Measurements from ENCODE around the gene MACROD1.
A peak's percentile ranks its signal among the peaks of the same experiment; 100 is the strongest.

The MACROD1 gene

DNA sequence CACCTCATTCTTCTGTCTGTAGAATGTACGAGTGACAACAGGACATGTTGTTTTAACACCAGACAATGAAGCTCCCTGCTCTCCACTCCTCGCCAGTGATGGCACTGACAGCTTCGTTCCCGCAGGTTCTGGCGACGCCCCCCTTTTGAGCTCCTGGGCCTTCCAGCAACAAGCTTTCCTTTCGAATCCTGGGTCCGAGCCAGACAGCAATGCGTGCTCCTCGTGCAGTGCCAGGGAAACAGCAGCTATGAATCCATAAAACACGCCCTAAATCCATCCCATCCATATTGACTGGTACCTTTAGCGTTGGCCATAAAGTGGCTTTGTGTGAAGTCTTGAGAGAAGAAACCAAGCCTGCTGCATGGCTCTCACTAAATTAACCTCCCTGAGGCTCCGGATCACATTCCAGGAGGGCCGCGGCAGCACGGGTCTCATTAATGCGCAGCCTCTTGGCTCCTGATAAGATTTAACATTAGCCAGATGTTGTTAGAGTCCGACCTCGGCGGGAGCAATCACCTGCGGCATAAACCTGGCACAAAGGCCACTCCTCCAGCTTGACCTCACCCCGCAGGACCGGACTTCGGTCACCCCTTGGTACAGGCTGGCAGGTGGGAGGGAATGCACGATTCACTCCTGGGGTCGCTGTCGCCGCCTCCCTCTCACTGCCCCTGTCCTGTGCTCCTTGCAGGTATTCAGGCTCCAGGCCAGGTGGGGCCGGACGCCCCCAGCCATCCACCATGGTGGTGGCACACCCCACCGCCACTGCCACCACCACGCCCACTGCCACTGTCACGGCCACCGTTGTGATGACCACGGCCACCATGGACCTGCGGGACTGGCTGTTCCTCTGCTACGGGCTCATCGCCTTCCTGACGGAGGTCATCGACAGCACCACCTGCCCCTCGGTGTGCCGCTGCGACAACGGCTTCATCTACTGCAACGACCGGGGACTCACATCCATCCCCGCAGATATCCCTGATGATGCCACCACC is 50.1 kb downstream of the MACROD1 start:
- no peak for TF ChIP-seq FOXP2 (optimal IDR thresholded peaks at IDR 0.05; ENCODE audit: control extremely low read depth, extremely low read length, insufficient read depth)
- TF ChIP-seq EZH2 (IDR thresholded peaks at IDR 0.05), result no peak
- TF ChIP-seq POLR2AphosphoS5 (IDR thresholded peaks at IDR 0.05; ENCODE audit: borderline replicate concordance, low read depth, low read length), result no peak
- DNase-seq (ENCODE audit: low read depth, low spot score), result no peak
- Histone ChIP-seq H3K27ac (no peak overlapping the region), H3K9ac (ENCODE audit: insufficient read length) (no peak overlapping the region), H3K9me3 (ENCODE audit: low read depth, low read length) (no peaks in the 10 kb centered on the region), H3K36me3 (ENCODE audit: insufficient read depth, low read length) (peaks cover 4% of the 10 kb centered on the region; the same call in 1 of the 2 replicates), H3K4me3 (no peak overlapping the region)

DNA sequence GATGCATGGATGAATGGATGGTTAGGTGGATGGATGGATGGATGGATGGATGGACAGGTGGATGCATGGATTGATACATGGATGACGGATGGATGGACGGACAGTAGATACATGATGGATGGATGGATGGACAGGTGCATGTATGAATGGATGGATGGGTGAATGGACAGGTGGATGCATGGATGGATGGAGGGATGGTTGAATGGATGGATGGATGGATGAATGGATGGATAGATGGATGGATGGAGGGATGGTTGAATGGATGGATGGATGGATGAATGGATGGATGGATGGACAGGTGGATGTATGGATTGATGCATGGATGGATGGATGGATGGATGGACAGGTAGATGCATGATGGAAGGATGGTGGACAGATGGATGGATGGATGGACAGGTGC is 51.7 kb downstream of the MACROD1 start:
- H3K27ac ChIP-seq, result no peak overlapping the region
- no peak for TF ChIP-seq EZH2 (IDR thresholded peaks at IDR 0.05)
- TF ChIP-seq POLR2AphosphoS5 (IDR thresholded peaks at IDR 0.05; ENCODE audit: borderline replicate concordance, low read depth, low read length), result no peak
- no peak for TF ChIP-seq FOXP2 (optimal IDR thresholded peaks at IDR 0.05; ENCODE audit: control extremely low read depth, extremely low read length, insufficient read depth)
- no peak overlapping the region for H3K4me3 ChIP-seq
- H3K36me3 ChIP-seq (ENCODE audit: insufficient read depth, low read length), result peaks cover 4% of the 10 kb centered on the region; the same call in 1 of the 2 replicates
- no peak for DNase-seq (ENCODE audit: low read depth, low spot score)
- H3K9ac ChIP-seq (ENCODE audit: insufficient read length), result no peak overlapping the region
- H3K9me3 ChIP-seq (ENCODE audit: low read depth, low read length), result no peaks in the 10 kb centered on the region

DNA sequence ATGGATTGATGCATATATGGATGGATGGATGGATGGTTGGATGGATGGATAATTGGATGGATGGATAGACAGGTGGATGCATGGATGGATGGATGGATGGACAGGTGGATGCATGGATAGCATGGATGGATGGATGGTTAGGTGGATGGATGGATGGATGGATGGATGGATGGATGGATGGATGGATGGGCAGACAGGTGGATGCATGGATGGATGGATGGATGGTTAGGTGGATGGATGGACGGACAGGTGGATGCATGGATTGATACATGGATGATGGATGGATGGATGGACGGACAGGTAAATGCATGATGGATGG is 52.5 kb downstream of the MACROD1 start:
- no peak overlapping the region for H3K9ac ChIP-seq (ENCODE audit: insufficient read length)
- TF ChIP-seq EZH2 (IDR thresholded peaks at IDR 0.05), result no peak
- TF ChIP-seq POLR2AphosphoS5 (IDR thresholded peaks at IDR 0.05; ENCODE audit: borderline replicate concordance, low read depth, low read length), result no peak
- DNase-seq (ENCODE audit: low read depth, low spot score), result no peak
- H3K4me3 ChIP-seq, result no peak overlapping the region
- H3K9me3 ChIP-seq (ENCODE audit: low read depth, low read length), result no peaks in the 10 kb centered on the region
- no peak overlapping the region for H3K27ac ChIP-seq
- peaks cover 4% of the 10 kb centered on the region; the same call in 1 of the 2 replicates for H3K36me3 ChIP-seq (ENCODE audit: insufficient read depth, low read length)

DNA sequence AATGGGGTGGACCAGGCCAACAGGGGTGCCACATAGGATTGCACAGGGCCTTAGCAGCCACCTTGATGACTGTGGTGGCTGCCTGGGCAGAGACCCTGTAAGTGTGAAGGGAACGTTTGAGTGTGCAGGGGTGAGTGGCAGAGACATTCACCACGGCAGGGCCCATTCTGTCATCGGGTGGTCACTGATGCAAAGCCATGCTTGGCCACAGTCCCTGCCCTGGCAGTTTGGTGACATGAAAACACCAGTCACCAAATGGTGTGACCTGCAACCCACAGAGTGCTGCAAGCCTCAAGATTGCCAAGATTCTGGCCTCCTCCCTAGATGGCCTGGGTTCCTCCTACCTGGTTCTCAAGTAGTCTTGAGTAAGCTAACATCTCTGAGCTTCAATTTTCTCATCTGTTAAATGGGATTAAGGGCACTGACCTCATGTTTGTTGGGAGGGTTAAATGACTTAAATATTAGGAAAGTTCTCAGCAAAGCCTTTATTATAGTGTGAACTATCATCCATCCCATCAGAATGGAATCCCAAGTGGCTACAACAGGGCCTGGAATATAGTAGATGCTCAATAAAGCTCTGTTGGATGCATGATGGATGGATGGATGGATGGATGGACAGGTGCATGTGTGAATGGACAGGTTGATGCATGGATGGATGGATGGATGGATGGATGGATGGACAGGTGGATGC is 53.0 kb downstream of the MACROD1 start:
- peaks cover 4% of the 10 kb centered on the region; the same call in 1 of the 2 replicates for H3K36me3 ChIP-seq (ENCODE audit: insufficient read depth, low read length)
- DNase-seq (ENCODE audit: low read depth, low spot score), result no peak
- no peaks in the 10 kb centered on the region for H3K9me3 ChIP-seq (ENCODE audit: low read depth, low read length)
- H3K4me3 ChIP-seq, result no peak overlapping the region
- H3K27ac ChIP-seq, result no peak overlapping the region
- H3K9ac ChIP-seq (ENCODE audit: insufficient read length), result no peak overlapping the region
- no peak for TF ChIP-seq EZH2 (IDR thresholded peaks at IDR 0.05)
- no peak for TF ChIP-seq FOXP2 (optimal IDR thresholded peaks at IDR 0.05; ENCODE audit: control extremely low read depth, extremely low read length, insufficient read depth)
- no peak for TF ChIP-seq POLR2AphosphoS5 (IDR thresholded peaks at IDR 0.05; ENCODE audit: borderline replicate concordance, low read depth, low read length)

DNA sequence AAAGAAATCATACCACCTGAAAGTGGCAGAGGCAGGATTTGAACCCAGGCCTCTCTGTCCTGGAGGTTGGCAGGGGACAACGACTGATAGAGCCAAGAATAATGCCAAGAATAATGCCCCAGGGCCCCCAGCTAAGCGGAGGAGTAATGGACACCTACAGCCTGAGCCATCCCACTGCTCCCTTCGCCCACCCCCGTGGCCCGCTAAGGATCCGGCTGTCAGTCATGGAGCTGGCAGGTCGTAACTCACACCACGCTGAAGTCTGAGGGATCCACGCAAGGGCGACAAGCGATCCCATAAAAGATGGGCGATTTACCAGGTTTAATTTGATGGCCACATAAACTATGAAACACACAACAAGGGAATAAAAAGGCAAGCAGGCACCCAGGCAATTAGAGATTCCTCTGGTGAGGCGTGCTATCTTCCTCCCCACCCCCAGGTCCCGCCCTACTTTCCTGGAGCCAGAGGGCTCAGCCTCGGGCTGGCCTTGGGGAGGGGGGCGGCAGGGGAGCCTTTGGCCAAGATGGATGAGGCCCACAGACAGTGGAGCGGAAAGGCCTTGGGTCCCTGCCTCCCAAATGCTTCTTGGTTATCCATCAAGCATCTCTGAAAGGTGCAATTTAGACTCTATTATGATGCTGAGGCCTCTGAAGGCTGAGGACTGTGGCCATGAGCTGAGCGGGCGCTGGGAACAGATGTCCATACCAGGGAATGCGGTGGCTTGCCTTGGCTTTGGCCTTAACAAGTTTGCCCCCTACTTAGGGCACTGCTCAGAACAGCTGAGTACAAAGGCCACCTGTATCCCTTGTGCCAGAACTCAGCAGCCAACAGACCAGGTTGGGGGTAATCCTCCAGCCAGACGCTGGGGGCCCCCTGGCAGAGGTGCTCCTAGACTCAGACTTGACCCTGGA is 55.2 kb downstream of the MACROD1 start:
- no peak overlapping the region for H3K9ac ChIP-seq (ENCODE audit: insufficient read length)
- H3K4me3 ChIP-seq, result no peak overlapping the region
- DNase-seq (ENCODE audit: low read depth, low spot score), result no peak
- TF ChIP-seq FOXP2 (optimal IDR thresholded peaks at IDR 0.05; ENCODE audit: control extremely low read depth, extremely low read length, insufficient read depth), result no peak
- H3K27ac ChIP-seq, result no peak overlapping the region
- H3K36me3 ChIP-seq (ENCODE audit: insufficient read depth, low read length), result no peaks in the 10 kb centered on the region
- no peaks in the 10 kb centered on the region for H3K9me3 ChIP-seq (ENCODE audit: low read depth, low read length)

DNA sequence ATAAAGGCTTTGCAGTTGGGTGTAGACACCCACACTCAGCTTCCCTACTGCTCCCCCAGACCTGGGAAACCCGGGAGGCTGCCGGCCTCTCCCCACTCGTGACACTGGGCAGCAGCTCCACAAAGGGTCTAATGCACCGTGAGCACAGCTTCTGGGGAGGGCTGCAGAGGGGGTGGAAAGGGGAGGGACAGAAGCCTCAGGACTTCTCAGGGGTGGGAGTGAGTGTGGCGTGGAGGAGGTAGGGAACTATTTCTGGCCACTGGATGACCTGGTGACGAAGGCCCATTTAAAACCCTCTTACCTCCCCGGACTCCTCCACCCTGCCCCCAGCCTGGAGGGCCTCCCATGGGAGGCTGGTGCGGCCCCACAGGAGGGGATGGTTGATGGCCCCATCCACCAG is 56.6 kb downstream of the MACROD1 start:
- TF ChIP-seq FOXP2 (optimal IDR thresholded peaks at IDR 0.05; ENCODE audit: control extremely low read depth, extremely low read length, insufficient read depth), result no peak
- no peak for TF ChIP-seq EZH2 (IDR thresholded peaks at IDR 0.05)
- TF ChIP-seq POLR2AphosphoS5 (IDR thresholded peaks at IDR 0.05; ENCODE audit: borderline replicate concordance, low read depth, low read length), result no peak
- Histone ChIP-seq H3K4me3 (no peak overlapping the region), H3K9me3 (ENCODE audit: low read depth, low read length) (no peaks in the 10 kb centered on the region), H3K9ac (ENCODE audit: insufficient read length) (no peak overlapping the region), H3K36me3 (ENCODE audit: insufficient read depth, low read length) (no peaks in the 10 kb centered on the region), H3K27ac (no peak overlapping the region)
- DNase-seq (ENCODE audit: low read depth, low spot score), result no peak

DNA sequence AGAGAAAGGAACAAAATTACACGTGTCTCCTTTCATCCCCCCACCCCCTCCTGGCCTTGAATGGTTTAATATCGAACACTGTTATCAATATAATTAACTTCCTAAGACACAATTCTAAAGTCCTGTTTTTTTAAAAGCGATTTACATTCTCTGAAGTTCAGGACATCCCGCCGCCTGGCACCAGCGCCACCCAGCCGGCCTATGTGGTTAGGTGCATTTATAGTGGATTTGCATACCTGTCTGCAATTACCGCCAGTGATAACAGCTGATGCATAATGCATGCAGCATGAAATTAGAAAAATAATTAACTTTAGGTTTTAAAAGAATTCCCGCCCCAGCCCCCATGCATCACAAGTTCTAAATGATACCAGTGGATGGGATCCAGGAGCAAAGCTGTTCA is 58.6 kb downstream of the MACROD1 start:
- H3K9me3 ChIP-seq (ENCODE audit: low read depth, low read length), result no peaks in the 10 kb centered on the region
- no peak overlapping the region for H3K27ac ChIP-seq
- DNase-seq (ENCODE audit: low read depth, low spot score), result no peak
- H3K9ac ChIP-seq (ENCODE audit: insufficient read length), result no peak overlapping the region
- TF ChIP-seq FOXP2 (optimal IDR thresholded peaks at IDR 0.05; ENCODE audit: control extremely low read depth, extremely low read length, insufficient read depth) (no peak), EZH2 (IDR thresholded peaks at IDR 0.05) (no peak)
- no peak overlapping the region for H3K4me3 ChIP-seq
- no peaks in the 10 kb centered on the region for H3K36me3 ChIP-seq (ENCODE audit: insufficient read depth, low read length)

DNA sequence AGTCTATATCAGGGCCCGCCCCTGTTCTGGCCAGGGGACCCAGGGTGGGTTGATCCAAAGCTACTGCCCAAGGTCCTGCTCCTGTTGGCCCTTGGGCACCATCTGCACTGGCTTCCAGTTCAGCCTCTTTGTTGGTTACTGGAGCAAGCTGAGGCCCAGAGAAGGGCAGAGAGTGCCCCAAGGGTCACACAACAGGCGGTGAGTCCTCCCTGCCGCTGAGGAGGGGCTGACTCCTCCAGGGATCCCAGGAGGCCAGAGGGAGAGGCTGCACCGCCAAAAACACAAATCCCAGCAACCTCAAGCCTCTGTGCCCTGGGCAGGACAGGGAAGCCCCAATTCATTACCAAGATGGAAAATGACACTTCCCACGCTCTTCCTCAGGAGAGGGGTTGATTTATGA is 61.3 kb downstream of the MACROD1 start:
- Histone ChIP-seq H3K9me3 (ENCODE audit: low read depth, low read length) (no peaks in the 10 kb centered on the region), H3K27ac (0 out of 2 replicates have a peak overlapping the region, but pooled peaks have one; percentile 8), H3K4me3 (no peak overlapping the region), H3K36me3 (ENCODE audit: insufficient read depth, low read length) (no peaks in the 10 kb centered on the region), H3K9ac (ENCODE audit: insufficient read length) (no peak overlapping the region)
- no peak for DNase-seq (ENCODE audit: low read depth, low spot score)
- TF ChIP-seq POLR2AphosphoS5 (IDR thresholded peaks at IDR 0.05; ENCODE audit: borderline replicate concordance, low read depth, low read length), result no peak
- TF ChIP-seq EZH2 (IDR thresholded peaks at IDR 0.05), result no peak
- no peak for TF ChIP-seq FOXP2 (optimal IDR thresholded peaks at IDR 0.05; ENCODE audit: control extremely low read depth, extremely low read length, insufficient read depth)

All from SK-N-MC (cell line).